ENCODE data around the gene MIR17HG.
"Not testable (repeated sequence)": the region's sequence is repeated elsewhere in the genome, so short reads cannot be mapped to it uniquely, and the experiment has no call there.

The MIR17HG gene

DNA sequence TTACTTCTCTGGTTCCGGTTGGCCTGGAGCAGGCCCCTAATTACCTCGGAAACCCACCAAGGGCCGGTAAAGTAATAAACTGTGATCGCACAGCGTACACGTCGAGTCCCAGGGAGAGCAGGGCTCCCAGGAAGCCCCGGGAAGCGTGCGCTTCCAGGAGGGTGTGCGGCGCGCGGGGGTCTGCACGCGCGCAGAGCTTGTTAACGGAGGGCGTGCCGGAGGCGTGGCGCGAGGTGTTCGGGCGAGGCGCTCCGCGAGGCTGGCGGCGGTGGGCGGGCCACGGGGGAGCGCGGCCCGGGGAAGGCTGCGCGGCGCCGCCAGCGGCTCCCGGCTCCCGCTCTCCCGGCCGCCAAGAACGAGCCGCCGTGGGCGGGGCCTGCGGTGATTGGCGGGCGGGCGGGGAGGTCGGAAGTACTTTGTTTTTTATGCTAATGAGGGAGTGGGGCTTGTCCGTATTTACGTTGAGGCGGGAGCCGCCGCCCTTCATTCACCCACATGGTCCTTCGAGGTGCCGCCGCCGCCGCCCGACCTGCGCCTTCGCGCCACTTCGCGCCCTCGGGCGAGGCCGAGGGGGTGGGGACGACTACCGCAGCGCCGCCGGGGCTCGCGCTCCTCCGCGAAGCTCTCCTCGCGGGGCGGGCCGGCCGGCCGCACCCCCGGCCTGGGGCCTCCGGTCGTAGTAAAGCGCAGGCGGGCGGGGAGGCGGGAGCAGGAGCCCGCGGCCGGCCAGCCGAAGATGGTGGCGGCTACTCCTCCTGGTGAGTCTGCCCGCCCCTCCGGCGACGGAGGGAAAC, at the start of gene MIR17HG:
MIR17HG (plus strand) TSS at position 486 of the 794 bp plus-strand sequence.
- peak; percentile 92 for DNase-seq

DNA sequence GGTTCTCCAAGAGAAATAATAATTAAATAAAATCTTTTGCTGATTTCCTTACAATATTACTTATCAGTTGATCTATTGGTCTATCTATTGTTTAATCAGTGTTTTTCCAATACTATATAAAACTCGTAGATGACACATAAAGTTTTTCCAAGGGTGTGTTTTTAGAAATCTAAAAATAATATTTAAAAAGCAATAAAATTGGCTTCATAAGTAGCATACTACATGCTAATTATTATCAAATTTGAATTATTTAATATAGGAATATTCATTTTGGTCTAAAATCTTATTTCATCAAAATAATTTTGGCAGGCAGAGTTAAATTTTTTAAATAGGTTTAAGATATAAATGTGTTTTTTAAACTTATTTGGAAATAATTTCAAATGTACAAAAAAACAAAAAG, 49.4 kb upstream of the MIR17HG start:
- DNase-seq, result no peak

DNA sequence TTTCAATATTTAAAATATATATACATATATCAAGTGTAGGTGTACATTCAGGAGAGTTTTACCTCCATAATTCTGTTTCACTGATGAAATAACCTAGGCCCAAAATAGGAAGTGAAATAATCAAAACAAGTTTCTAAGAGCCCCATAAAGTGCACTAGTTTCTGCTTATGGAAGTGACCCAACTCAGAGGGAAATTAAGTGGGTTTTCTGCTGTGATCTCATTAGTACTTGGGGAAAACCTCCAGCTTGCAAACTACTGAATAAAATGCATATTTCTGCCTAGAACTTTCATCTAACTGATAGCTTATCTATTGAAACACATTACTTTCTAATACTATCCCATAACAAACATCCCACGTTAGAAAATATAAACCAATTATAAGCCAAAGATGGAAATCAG, 45.4 kb upstream of the MIR17HG start:
- no peak for DNase-seq

DNA sequence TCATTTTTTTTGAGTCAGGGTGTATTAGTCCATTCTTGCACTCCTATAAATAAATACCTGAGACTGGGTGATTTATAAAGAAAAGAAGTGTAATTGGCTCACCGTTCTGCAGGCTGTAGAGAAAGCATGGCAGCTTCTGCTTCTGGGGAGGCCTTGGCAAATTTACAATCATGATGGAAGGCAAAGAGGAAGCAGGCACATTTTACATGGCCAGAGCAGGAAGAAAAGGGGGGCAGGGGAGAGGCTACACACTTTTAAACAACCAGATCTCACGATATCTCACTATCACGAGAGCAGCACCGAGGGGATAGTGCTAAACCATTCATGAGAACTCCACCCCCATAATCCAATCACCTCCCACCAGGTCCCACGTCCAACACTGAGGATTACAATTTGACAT, 44.5 kb upstream of the MIR17HG start:
- DNase-seq, result no peak

DNA sequence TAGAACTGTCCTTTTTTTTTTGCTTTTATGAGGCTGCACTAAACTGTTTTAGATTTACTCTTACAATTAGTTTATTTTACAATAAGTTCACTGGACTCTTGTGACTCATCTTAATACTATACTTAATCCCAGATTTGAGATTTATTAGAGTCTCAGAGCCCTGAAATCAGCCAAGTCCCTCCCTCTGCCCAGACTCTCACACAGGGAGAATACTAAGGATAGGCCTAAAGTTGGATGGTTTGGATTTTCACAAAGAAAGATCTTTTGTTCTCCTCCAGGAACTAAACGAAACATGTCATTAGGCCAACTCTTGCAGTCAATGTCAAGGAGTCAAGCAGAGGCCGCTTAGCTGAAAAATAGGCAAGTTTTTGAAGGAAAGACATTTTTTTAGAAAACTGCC, 42.7 kb upstream of the MIR17HG start:
- no peak for DNase-seq

DNA sequence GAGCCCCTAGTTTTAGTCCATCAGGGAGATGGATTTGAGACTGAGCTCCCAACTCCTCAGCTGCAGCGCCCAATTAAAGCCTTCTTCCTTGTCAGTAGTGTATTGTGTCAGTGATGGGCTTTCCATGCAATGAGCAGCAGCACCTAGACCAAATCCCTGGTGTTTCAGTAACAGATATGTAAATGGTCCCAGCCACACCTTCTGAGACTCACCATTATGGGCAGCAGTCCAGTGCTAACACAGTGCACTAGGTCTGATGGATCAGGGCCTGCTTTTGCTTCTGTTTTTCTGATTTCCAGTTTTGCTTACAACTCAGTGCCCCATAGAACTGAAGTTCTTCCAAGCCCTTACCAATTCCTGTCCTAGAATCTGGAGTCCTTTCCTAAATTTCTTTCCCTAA, 41.8 kb upstream of the MIR17HG start:
- no peak for DNase-seq

DNA sequence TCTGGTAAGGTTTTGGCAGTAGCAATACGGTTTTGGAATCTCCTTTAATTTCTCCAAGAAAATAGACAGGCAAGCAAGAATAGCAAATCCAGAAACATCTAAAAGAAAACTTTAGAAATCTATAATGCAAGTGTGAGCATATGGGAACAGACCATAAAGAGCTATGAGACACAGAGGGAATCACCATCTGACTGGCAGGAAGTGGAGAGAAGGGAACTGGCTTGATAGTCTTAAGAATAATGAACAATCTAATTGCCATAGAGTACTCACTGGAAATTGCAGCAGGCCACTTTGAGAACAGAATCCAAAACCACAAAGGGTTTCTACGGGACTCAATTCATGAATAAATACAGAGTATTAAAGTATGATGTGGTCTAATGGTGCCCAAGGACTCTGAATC, 39.6 kb upstream of the MIR17HG start:
- no peak for DNase-seq

DNA sequence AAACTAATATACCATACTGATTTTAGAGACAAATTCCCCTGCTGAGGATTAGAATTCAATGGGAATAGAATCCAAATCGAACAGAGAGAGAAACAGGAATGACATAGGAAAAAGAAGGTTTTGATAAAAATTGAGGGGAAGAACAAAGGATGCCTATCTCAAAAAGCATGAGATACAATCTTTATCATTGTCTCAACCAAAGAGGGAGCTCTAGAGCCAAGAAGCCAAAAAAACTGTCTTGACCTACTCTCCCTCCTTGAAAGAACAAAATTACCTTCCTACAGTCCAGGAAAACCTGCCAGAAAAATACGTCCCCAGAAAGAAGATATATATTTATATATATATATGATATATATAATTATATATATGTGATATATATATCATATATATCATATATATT, 39.2 kb upstream of the MIR17HG start:
- DNase-seq, result no peak

DNA sequence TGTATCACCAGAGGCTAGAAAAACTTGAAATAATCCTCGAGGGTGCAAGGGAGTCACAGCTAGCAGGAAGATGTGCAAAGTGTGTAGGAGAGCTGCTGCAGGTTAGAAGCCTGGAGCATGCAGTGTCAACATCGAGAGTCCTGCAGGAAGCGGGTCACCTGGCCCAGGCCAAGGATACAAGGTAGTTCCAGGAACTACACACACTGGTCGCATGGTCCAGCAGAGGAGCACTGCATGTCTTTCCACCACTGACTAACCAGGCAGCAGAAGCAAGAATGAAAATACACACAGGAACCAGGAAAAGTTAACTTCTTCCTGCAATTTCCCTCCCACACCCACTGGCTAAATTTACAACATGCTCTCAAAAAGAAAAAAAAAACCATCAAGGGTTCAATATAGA, 36.0 kb upstream of the MIR17HG start:
- DNase-seq, result no peak

DNA sequence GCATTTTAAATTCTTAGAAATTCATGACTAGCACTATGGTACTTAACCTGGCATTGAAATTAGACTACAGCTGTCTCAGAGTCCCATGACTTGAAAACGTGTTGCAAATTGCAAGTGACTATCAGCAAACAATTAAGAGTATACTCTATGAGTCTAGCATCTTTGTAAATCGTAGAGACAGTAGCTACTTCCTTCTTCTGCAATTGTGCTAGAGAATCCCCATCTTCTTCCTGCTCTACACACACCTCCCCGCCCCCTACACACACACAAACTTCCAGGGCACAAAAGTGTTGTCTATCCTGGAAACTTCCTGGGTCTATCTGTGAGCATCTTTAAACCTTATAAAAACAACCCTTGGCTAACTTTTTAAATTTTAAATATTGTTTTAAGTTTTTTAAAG, 35.2 kb upstream of the MIR17HG start:
- no peak for DNase-seq

DNA sequence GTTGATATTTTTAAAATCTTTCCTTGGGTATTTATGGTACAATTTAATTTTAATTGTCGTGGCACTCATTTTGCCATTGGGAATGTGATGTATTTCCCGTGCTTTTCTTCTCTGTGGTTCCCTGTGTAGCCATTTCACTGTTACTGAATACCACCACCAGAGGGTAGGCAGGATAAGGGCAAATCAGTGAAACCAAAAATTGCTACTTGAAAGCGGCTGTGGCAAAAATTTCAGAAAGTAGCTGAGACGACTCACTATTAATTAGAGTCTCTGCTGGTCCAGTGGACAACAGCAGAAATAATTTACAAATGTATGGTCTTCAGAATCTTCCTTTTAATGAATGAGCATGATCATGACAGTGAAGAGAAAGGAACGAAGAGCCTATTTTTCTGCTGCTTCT, 34.4 kb upstream of the MIR17HG start:
- peak; percentile 17 for DNase-seq

DNA sequence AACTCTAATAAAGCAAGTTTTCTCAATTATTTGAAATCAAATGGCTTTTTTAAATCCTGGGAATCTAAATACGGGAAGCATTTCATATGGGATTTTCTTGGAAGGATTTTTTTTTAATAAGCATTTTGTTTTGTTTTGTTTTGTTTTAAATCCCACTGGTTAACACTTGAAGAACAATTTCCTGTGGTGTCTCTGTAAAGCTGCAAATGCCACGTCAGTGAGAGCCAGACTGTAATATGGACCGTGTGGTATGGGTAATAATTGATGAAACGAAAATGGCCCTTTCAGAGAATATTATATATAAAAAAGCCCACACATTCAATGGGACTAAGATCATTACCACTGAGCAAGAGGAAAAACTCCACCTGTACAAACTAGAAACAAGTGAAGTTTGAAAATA, 33.9 kb upstream of the MIR17HG start:
- no peak for DNase-seq

DNA sequence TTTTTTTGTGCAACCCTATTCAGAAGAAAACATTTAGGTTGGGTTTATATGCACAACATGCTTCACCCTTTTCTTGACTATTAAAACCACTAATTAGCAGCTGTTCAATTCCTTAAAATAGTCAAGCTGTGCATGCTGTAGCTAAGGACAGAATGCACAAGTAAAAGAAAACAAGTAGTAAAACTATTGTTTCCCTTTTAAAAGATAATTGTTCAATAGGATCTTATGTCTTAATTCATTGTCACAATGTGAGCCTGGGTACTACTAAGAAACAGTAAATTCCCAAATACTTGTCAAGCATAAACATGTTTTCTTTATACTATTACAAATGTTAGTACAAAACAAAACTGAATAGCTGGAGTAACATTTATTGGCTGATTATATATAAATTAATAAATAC, 32.6 kb upstream of the MIR17HG start:
- no peak for DNase-seq

DNA sequence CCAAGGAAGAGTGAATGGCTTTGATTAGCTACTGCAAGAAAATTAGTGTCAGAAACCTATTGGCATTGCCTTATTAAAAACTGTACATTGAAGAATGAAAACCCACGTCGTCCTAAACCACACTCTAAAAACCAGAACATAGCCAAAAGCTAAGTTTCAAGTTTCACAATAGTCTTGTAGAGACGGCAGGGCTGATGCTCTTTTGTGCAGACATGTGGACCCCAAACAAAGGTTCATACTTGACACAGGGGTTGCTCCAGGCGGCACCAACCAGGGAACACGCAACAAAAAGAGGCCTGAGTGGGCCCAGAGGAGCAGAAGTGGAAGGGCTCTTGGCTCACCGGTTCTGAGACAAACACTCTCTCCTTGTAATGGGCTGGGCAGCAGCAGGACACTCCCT, 28.6 kb upstream of the MIR17HG start:
- DNase-seq, result no peak

DNA sequence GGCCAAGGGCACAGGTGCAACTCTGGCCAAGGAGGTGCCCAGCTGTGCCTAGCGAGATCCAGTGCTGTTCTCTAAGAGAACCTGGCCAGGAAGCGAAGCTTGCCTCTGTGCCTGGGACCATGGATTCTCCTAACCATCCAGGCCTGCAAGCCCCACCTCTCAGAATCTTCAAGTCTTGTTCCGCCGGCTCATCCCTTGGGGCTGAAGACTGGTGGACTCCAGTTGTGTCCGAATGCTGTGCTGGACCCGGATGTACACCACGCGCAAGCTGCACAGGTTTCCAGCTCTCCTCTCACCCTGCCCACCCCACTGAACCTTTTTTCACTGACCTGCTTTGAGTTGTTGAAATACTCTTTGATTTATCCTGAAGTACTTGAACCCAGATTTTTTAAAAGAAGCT, 27.5 kb upstream of the MIR17HG start:
- DNase-seq, result no peak

DNA sequence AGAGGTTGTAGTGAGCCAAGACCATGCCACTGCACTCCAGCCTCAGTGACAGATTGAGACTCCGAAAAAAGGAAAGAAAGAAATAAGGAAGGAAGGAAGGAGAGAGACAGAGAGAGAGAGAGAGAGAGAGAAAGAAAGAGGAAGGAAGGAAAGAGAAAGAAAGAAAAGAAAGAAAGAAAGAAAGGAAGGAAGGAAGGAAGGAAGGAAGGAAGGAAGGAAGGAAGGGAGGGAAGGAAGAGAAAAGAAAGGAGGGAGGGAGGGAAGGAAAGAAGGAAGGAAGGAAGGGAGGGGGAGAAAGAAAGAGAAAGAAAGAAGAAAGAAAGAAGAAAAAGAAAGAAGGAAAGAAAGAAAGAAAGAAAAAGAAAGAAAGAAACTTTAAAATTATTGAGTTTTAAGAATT, 26.5 kb upstream of the MIR17HG start:
- not testable (repeated sequence) for DNase-seq

DNA sequence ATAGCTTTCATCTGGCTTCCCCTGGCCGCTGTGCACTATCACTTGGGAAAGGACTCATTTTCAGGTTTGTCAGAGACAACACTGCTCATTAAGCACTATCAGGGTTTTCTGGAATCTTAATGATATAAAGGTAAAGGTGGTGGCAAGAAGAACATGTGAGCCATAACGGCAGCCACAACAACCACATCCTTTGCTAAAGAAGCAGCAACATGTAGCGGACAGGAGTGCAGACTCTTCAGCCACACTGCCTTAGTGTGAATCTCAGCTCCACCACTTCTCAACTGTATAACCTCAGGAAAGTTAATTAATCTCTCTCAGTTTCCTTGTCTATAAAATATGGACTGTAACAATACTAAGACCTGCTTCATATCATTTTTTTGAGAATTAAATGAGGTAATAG, 24.1 kb upstream of the MIR17HG start:
- DNase-seq, result peak; percentile 11

DNA sequence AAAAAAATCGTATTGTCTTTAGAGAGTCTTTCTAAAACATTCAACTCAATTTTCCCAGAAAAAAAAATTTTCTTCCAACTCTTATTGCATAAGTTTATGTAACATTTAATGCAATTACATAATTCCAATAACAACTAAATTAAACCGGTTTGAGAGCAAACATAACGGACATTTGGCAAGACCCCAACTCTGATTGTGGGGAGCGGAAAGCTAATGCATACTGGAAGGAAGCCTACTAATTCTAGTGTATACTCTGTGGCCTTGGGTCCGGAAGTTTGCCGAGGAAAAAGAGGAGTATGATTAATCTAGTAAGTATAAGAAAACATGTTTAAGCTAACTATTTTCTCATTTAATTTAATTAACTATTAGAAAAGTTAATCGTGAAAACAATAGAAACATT, 21.3 kb upstream of the MIR17HG start:
- DNase-seq, result no peak

DNA sequence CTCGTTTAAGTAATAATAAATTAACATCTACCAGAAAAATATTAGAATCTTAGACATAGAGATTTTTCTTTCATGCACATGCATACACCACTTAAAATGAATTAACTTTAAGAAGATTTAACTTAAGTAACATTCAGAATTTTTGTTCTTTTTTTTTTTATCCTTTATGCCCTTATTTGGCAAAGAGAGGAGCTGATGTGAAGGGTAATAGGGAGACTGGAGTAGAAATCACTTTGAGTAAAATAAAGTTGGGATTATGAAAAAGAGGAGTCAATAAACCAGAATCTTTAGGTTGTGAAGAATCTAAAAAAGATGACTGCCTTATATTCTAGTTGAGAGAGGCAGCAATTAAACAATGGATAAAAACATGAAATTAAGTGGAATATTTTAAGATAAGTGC, 18.8 kb upstream of the MIR17HG start:
- DNase-seq, result no peak

DNA sequence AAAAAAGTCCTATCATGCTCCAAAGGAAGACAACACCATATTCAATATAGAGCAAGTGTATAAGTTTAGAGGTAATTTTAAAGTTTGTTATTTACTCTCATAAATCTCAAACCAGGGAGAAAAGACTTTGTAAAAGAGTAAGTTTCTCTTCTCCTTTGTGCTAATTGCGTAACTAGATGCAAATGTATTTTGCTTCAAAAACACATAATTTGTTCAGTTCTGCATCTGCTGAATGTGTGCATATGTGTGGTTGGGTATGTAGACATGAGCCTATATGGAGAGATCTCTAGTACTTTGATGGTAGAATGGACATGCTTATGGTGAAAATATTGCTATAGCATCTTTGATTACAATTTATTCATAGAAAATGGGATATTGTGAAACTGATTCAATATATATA, 17.8 kb upstream of the MIR17HG start:
- no peak for DNase-seq

DNA sequence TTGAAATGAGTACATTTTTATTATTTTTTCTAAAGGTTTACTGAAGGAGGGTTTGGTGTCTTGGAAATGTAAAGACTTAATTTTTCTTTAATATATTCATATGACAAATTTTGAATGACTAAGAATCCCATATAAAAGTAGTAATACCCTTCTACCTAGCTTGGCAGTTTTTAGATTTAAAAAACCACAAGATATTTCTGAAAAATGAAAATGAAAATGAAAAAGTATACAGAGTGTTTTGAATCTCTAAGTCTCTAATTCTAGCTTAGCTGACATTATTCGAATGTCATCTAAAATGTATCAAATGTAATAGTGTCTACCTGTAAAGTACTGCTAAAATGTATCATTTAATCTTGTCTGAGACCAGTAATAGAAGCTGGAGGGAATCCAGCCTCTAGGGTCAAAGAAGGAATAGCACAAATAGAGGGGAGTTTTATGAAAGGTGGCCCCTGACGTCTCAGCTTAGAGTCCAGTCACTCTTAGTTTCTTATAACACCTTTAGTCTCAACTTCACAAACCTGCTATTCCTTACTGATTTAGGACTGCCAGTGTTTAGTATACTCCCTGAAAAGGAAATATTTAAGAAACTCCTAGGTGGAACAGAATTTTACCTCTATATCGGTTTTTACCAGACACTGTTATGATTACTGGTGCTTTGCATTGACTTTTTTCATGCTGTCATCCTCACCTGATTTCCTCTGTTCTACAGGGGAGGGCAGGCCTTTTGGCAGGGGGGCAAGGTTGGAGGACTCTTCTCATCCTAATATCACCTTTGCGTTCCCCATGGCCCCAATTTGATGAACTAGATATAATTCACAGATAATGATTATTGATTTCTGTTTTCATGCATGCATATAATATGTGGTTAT, 16.2 kb upstream of the MIR17HG start:
- no peak for DNase-seq

DNA sequence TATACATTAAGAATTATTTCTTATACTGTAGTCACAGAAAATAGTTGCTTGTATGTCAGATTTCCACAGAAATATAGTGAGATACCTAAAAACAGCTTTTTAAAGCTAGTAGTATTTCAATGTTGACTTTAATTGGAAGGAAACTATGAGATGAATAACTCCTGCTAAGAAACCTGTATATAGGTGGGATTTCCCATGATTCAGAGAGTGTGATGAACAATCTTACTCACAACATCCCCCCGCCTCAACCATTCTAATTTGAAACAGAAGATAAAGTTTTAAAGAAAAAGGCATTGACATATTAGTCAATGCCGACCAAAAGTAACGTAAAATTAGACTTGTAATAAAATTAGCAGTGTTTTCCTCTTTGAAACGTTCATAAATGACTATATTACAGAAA, 1.4 kb upstream of the MIR17HG start:
- DNase-seq, result no peak

DNA sequence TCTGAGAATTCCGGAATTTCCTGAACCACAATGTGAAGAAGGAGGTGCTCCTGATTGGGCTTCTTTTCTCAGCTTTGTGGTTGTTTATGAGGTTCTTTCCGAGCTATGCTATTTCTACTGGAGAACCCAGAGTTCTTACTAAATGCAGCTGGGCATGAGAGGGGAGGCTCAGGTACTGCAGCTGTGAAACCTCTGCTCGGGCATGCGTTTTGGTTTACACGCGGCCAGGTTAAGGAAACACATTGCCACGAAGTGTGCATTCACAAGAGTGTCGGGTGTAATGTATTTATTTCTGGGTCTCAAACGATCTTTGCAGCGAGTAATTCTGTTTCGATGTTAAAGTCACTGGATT, 661 bp upstream of the MIR17HG start:
- peak; percentile 55 for DNase-seq
